Mucosa of descending colon (tissue), 3 donors: Measurements from ENCODE around the gene FOXM1. TPM values are rescaled to one million over a fixed set of nuclear protein-coding genes. Genes with fewer than 3 reads are reported as not detected.

Experiments
- ATAC-seq: fragments of 200-7000 bp; cut with Tn5 transposase; one replicate; pipeline ENCODE4 v1.9.1; 2020; ENCODE audit warnings: mild to moderate bottlenecking, moderate library complexity
- DNase-seq, 3 donors: peaks; one replicate each; pipeline ENCODE4 v3.0.0-alpha.2; 2020
- H3K36me3 ChIP-seq: fragments of 200-600 bp; one replicate; pipeline ENCODE4 v1.8.0; 2021; ENCODE audit warnings: low read depth, mild to moderate bottlenecking
- H3K4me1 ChIP-seq: fragments of 200-600 bp; one replicate; pipeline ENCODE4 v1.8.0; 2021; ENCODE audit warnings: low read depth, mild to moderate bottlenecking
- H3K4me3 ChIP-seq: fragments of 200-600 bp; one replicate; pipeline ENCODE4 v1.8.0; 2021; ENCODE audit warnings: mild to moderate bottlenecking
- H3K9me3 ChIP-seq: fragments of 200-600 bp; one replicate; pipeline ENCODE4 v1.8.0; 2021; ENCODE audit warnings: mild to moderate bottlenecking
- intact Hi-C, 2 donors: fragments of 100-400 bp; cut with DNase I in 1 of 2; cut with micrococcal nuclease in 1 of 2; formaldehyde crosslinking; loops; one replicate each; pipeline versions ENCODE4 v1.11.0 to v1.11.1; 2022; cut with DNase I, micrococcal nuclease
- total RNA-seq, 3 donors: library from RNA; stranded (reverse); fragmentation: NEBNext Ultra II Directional in 2 of 3; extraction: Animal tissue kit (Norgen Biotek cat#: 25700) in 2 of 3; gene quantifications; one replicate each; pipeline versions ENCODE4 v1.2.1 to v1.2.4, GENCODE V29; 2021 to 2023
- TF ChIP-seq, protein P1 (sequence below): fragments of 200-600 bp; IDR thresholded peaks from one replicate; pipeline ENCODE4 v1.8.0; 2022; ENCODE audit warnings: antibody characterized with exemption, mild to moderate bottlenecking
- donor health status: DM: no; HTN: no; CAD: no; lungs with moderate emphysema.
- donor health status: DM: no; HTN: no; CAD: no.
- donor health status: DM: no; HTN: yes; CAD: no.

The FOXM1 gene
- total RNA-seq, 3 donors from 2014 or later, result 6.3 to 30.0 (median 7.7) TPM

DNA sequence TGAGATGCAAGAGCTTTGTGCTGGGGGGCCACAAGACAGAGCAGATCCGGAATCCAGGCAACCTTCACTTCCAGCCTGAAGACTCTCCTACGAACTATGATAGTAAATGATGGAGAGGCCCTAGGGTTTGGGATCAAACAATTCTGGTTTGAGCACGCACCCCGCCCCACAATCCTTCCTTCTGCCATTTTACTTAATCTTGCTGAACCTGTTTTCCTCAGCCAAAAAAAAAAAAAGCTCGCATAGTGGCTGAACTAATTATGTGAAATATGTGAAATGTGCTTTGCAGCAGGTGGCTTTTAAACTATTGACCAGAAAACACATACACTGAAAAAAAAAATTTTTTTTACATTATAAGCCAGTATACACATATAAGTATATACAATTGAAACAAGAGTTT lies 65.2 kb downstream of the FOXM1 start:
- no peaks in the 10 kb centered on the region for H3K9me3 ChIP-seq
- peak in 1 of 3 donors; percentile 27 for DNase-seq
- intact Hi-C loops, result no loop called here
- H3K36me3 ChIP-seq, result no peaks in the 10 kb centered on the region
- peak overlapping the region; percentile 40 for H3K4me3 ChIP-seq
- TF ChIP-seq, protein P1, sequence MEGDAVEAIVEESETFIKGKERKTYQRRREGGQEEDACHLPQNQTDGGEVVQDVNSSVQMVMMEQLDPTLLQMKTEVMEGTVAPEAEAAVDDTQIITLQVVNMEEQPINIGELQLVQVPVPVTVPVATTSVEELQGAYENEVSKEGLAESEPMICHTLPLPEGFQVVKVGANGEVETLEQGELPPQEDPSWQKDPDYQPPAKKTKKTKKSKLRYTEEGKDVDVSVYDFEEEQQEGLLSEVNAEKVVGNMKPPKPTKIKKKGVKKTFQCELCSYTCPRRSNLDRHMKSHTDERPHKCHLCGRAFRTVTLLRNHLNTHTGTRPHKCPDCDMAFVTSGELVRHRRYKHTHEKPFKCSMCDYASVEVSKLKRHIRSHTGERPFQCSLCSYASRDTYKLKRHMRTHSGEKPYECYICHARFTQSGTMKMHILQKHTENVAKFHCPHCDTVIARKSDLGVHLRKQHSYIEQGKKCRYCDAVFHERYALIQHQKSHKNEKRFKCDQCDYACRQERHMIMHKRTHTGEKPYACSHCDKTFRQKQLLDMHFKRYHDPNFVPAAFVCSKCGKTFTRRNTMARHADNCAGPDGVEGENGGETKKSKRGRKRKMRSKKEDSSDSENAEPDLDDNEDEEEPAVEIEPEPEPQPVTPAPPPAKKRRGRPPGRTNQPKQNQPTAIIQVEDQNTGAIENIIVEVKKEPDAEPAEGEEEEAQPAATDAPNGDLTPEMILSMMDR, result no peak
- H3K4me1 ChIP-seq, result peaks cover 16% of the 10 kb centered on the region
- no peak for ATAC-seq

Other genes starting within 250 kb of the FOXM1 start
- gene FKBP4, start 82.2 kb downstream of the FOXM1 start, total RNA-seq, result 10 to 100 TPM; 58.2 to 79.7 (median 76.0) TPM
- gene ITFG2, start 64.5 kb downstream of the FOXM1 start, total RNA-seq, result 10 to 100 TPM; 37.9 to 55.4 (median 38.0) TPM
- 1 to 10 TPM in 1 of 3 donors, under 1 TPM in 2; 0.64 to 2.2 (median 0.96) TPM for gene NRIP2, start 42.1 kb downstream of the FOXM1 start, total RNA-seq
- gene TEX52, start 20.1 kb downstream of the FOXM1 start, total RNA-seq, result not detected
- 10 to 100 TPM in 2 of 3 donors, 1 to 10 TPM in 1; 8.7 to 20.1 (median 15.5) TPM for gene RHNO1, start within 50 bp of the FOXM1 start, total RNA-seq
- 10 to 100 TPM in 1 of 3 donors, 1 to 10 TPM in 2; 7.9 to 18.2 (median 8.2) TPM for gene TULP3, start 13.7 kb upstream of the FOXM1 start, total RNA-seq
- gene TEAD4, start 82.2 kb upstream of the FOXM1 start, total RNA-seq, result 10 to 100 TPM in 1 of 3 donors, 1 to 10 TPM in 2; 4.6 to 11.3 (median 6.5) TPM
- 10 to 100 TPM in 1 of 3 donors, 1 to 10 TPM in 2; 4.7 to 28.4 (median 8.5) TPM for gene TSPAN9, start 200.2 kb upstream of the FOXM1 start, total RNA-seq